GM12878 (cell line): ENCODE measurements around the gene ARHGEF38. TPM values are rescaled to one million over a fixed set of nuclear protein-coding genes. Genes with fewer than 3 reads are reported as not detected.

Experiments
- ATAC-seq: fragments of 200-7000 bp; cut with Tn5 transposase; 3 replicates; pipeline ENCODE4 v1.9.1; 2020; ENCODE audit warnings: mild to moderate bottlenecking, moderate library complexity
- BruUV-seq: library from RNA; stranded (reverse); fragments of 400-500 nt; replicated peaks from 2 replicates; lab custom pipeline; 2021; lab: Mats Ljungman, UMichigan
- CTCF ChIA-PET: fragments of 300-600 bp; sonication (Branson Sonifier 250); formaldehyde crosslinking; extraction: SDS; loops from one replicate; lab custom pipeline; 2021; ENCODE audit warnings: inconsistent platforms; lab: Yijun Ruan, JAX
- POLR2A ChIA-PET: fragments of 350-600 bp; formaldehyde crosslinking; extraction: SDS; loops from one replicate; lab custom pipeline; 2021; ENCODE audit warnings: inconsistent platforms; lab: Charles Lee
- RAD21 ChIA-PET: fragments of 300-600 bp; sonication (Branson Sonifier 250); formaldehyde crosslinking; loops from one replicate; lab custom pipeline; 2023; ENCODE audit warnings: antibody characterized with exemption; ENCODE audit not compliant: unreplicated experiment; lab: Charles Lee
- SMC1A ChIA-PET: fragments of 300-600 bp; sonication (Branson Sonifier 250); formaldehyde crosslinking; loops from one replicate; lab custom pipeline; 2023; ENCODE audit not compliant: unreplicated experiment, uncharacterized antibody; lab: Charles Lee
- DNase-seq: peaks from one replicate; pipeline ENCODE4 v3.0.0-alpha.2; 2011; ENCODE audit warnings: low read depth, low spot score
- FAIRE-seq: peaks from 3 replicates; lab custom pipeline; 2011; peaks lifted over from hg19 to GRCh38; lab: Jason Lieb, UNC
- H2AFZ ChIP-seq: 2 replicates; pipeline ENCODE4 v1.6.0; 2011; ENCODE audit warnings: low read depth, low read length, control low read depth; ENCODE audit not compliant: control insufficient read depth
- H3K27ac ChIP-seq: 2 replicates; pipeline ENCODE4 v1.5.1; 2011; ENCODE audit warnings: control low read depth; ENCODE audit not compliant: control insufficient read depth, insufficient read depth
- H3K27me3 ChIP-seq, 2 experiments: replicated peaks in 1 of 2; 2 replicates each; pipeline versions ENCODE4 v1.6.0 to v1.6.1; 2011; ENCODE audit warnings: low read length in 1 of 2; ENCODE audit not compliant: control insufficient read depth in 2 of 2, insufficient read depth in 2 of 2
- H3K36me3 ChIP-seq, 2 experiments: 2 replicates each; pipeline ENCODE4 v1.5.1; 2011; ENCODE audit warnings: low read length in 1 of 2; ENCODE audit not compliant: control insufficient read depth in 2 of 2, insufficient read depth in 2 of 2
- H3K4me1 ChIP-seq: 2 replicates; pipeline ENCODE4 v1.6.1; 2011; ENCODE audit warnings: mild to moderate bottlenecking, low read length, moderate library complexity, mixed read lengths; ENCODE audit not compliant: control insufficient read depth, insufficient read depth
- H3K4me2 ChIP-seq: 2 replicates; pipeline ENCODE4 v1.6.0; 2011; ENCODE audit warnings: control low read depth; ENCODE audit not compliant: control insufficient read depth, insufficient read depth
- H3K4me3 ChIP-seq: fragments of 200-600 bp; sonication (generic); 2 replicates; pipeline ENCODE4 v1.5.1; 2016
- H3K79me2 ChIP-seq: 2 replicates; pipeline ENCODE4 v1.6.0; 2011; ENCODE audit warnings: low read length; ENCODE audit not compliant: control insufficient read depth, insufficient read depth
- H3K9ac ChIP-seq: 2 replicates; pipeline ENCODE4 v1.8.0; 2011; ENCODE audit warnings: low read length, control low read depth, mixed read lengths; ENCODE audit not compliant: control insufficient read depth, insufficient read depth
- H3K9me3 ChIP-seq: replicated peaks from 3 replicates; pipeline ENCODE4 v1.5.1; 2011; ENCODE audit warnings: mild to moderate bottlenecking, low read length; ENCODE audit not compliant: control insufficient read depth, insufficient read depth
- H4K20me1 ChIP-seq: 2 replicates; pipeline ENCODE4 v1.6.0; 2011; ENCODE audit not compliant: control insufficient read depth, insufficient read depth
- FOXM1 ChIP-seq: IDR thresholded peaks from 2 replicates; pipeline ENCODE4 v1.6.1; 2012; ENCODE audit warnings: low read depth, mild to moderate bottlenecking, inconsistent platforms, low read length, moderate library complexity
- KAT2A ChIP-seq: conservative IDR thresholded peaks from 2 replicates; pipeline ENCODE4 v1.6.1; 2011; ENCODE audit warnings: low read depth, low read length; ENCODE audit not compliant: control insufficient read depth
- MTA2 ChIP-seq: fragments of 450-650 bp; IDR thresholded peaks from 2 replicates; pipeline ENCODE4 v1.6.1; 2016; ENCODE audit warnings: low read depth, mild to moderate bottlenecking, moderate library complexity
- NFYA ChIP-seq: IDR thresholded peaks from 2 replicates; pipeline ENCODE4 v1.6.1; 2011; ENCODE audit warnings: low read depth, mild to moderate bottlenecking, low read length, improper control_type of control experiment, borderline replicate concordance
- PAX8 ChIP-seq: fragments of 450-650 bp; IDR thresholded peaks from 2 replicates; pipeline ENCODE4 v1.6.1; 2017; ENCODE audit warnings: mild to moderate bottlenecking, moderate library complexity
- RCOR1 ChIP-seq: conservative IDR thresholded peaks from 2 replicates; pipeline ENCODE4 v1.6.1; 2012; ENCODE audit warnings: low read depth, low read length, improper control_type of control experiment
- SKIL ChIP-seq: fragments of 450-650 bp; IDR thresholded peaks from 2 replicates; pipeline ENCODE4 v1.6.1; 2017; ENCODE audit warnings: mild to moderate bottlenecking, low read depth, inconsistent platforms; ENCODE audit not compliant: poor library complexity, severe bottlenecking
- TARDBP ChIP-seq: IDR thresholded peaks from 2 replicates; pipeline ENCODE4 v1.6.1; 2016; ENCODE audit warnings: borderline replicate concordance
- WGBS: methylation state at CpG from one replicate; pipeline ENCODE4 v1.1.6; 2016; ENCODE audit warnings: low lambda C conversion rate; ENCODE audit not compliant: insufficient replicate concordance, insufficient coverage; ENCODE audit errors: missing lambda C conversion rate; 5-methylcytosine and 5-hydroxymethylcytosine counted together
- in situ Hi-C: fragments of 300-500 bp; cut with MboI; formaldehyde crosslinking; loops from 9 replicates; pipeline ENCODE4 v1.14.3; 2018; ENCODE audit warnings: mixed read lengths
- intact Hi-C: fragments of 100-400 bp; cut with micrococcal nuclease; formaldehyde crosslinking; loops from one replicate; pipeline ENCODE4 v1.14.2; 2022; ENCODE audit not compliant: unreplicated experiment
- polyA plus RNA-seq, 11 experiments: library from polyadenylated mRNA; depleted of rRNA in 4 of 11; unstranded in 6 of 11; stranded (reverse) in 5 of 11; fragments of >200 nt; fragmentation: Nextera tagmentation in 4 of 11; fragmentation: Illumina TruSeq in 1 of 11; extraction: Ambion mirVana in 4 of 11; extraction: Trizol in 1 of 11; gene quantifications; 1 replicate in 1 of 11; 2 replicates in 10 of 11; pipeline versions ENCODE4 v1.2.1 to v1.2.3, GENCODE V29; 2011 to 2016; ENCODE audit warnings: inconsistent platforms in 2 of 11, missing spikeins in 2 of 11, low read depth in 1 of 11
- total RNA-seq, 4 experiments: library from RNA; depleted of rRNA in 3 of 4; stranded (reverse); fragments of >200 nt in 3 of 4; fragmentation: Illumina TruSeq in 1 of 4; extraction: Trizol in 1 of 4; gene quantifications; 2 replicates each; pipeline versions ENCODE4 v1.2.1 to v1.2.3, GENCODE V29; 2013 to 2021

The ARHGEF38 gene
- total and polyA plus RNA-seq, 10 of the 15 experiments (the other 5 are each of a cell fraction or from before 2014, with no cell fraction given), result 0.01 to 1.1 (median 0.09) TPM; not detected in 2

- CTCF ChIA-PET, result interaction anchor here (1.0 kb wide), 1 partner anchor 22 kb away, joined by 3 read pairs; no protein-coding TSS in a partner anchor
- intact Hi-C loops, result no loop called here
- POLR2A ChIA-PET, result no interaction called here
- RAD21 ChIA-PET, result interaction anchor here (0.9 to 1.2 kb wide), 2 partner anchors 13 to 149 kb away, joined by 3 read pairs; no protein-coding TSS in a partner anchor
- no peak overlapping the region for H3K9ac ChIP-seq
- no peak overlapping the region for H2AFZ ChIP-seq
- FAIRE-seq, result no peak
- H3K4me3 ChIP-seq, result no peak overlapping the region
- H3K36me3 ChIP-seq, result no peaks in the 10 kb centered on the region
- H3K4me1 ChIP-seq, result no peaks in the 10 kb centered on the region
- no peak for ATAC-seq
- H3K9me3 ChIP-seq, result no peaks in the 10 kb centered on the region
- no peaks in the 10 kb centered on the region for H3K79me2 ChIP-seq
- no peaks in the 10 kb centered on the region for H4K20me1 ChIP-seq
- no peaks in the 10 kb centered on the region for H3K27me3 ChIP-seq
- no peak overlapping the region for H3K4me2 ChIP-seq
- SMC1A ChIA-PET, result interaction anchor here (0.8 to 1.6 kb wide), 5 partner anchors 9 to 125 kb away, joined by 3 to 4 read pairs (median 3); no protein-coding TSS in a partner anchor
- no TSS peak for BruUV-seq
- in situ Hi-C loops, result no loop called here
- 23% methylated on average over 1 of the region's 1 CpG for WGBS
- H3K27ac ChIP-seq, result no peak overlapping the region
- no peak for TF ChIP-seq NFYA
- TF ChIP-seq TARDBP, result no peak
- no peak for TF ChIP-seq PAX8
- DNase-seq, result no peak
Measured at GRCh38 chr4:105645440-105645839, 93.0 kb downstream of the ARHGEF38 start.

GRCh38 chr4:105650190-105650589, 97.8 kb downstream of the ARHGEF38 start:
- intact Hi-C loops (no loop called here), in situ Hi-C loops (no loop called here)
- TF ChIP-seq SKIL (no peak), FOXM1 (no peak), MTA2 (no peak), RCOR1 (no peak), KAT2A (no peak)
- no TSS peak for BruUV-seq
- Histone ChIP-seq H3K4me1 (no peaks in the 10 kb centered on the region), H3K36me3 (no peaks in the 10 kb centered on the region), H3K9ac (no peak overlapping the region), H3K27me3 (no peaks in the 10 kb centered on the region), H3K4me2 (no peak overlapping the region), H2AFZ (no peak overlapping the region), H3K4me3 (no peak overlapping the region), H4K20me1 (no peaks in the 10 kb centered on the region), H3K79me2 (no peaks in the 10 kb centered on the region), H3K27ac (no peak overlapping the region), H3K9me3 (no peaks in the 10 kb centered on the region)
- ChIA-PET SMC1A (interaction anchor here (1.1 to 3.0 kb wide), 4 partner anchors 9 to 129 kb away, joined by 3 to 10 read pairs (median 4); no protein-coding TSS in a partner anchor), RAD21 (no interaction called here), POLR2A (interaction anchor here (1.6 kb wide), 1 partner anchor 11 kb away, joined by 5 read pairs; no protein-coding TSS in a partner anchor), CTCF (no interaction called here)
- WGBS, result 55% methylated on average over 1 of the region's 1 CpG
- DNase-seq (no peak), ATAC-seq (no peak), FAIRE-seq (no peak)
